ENCODE results near the gene SMAD3. TPM values are rescaled to one million over a fixed set of nuclear protein-coding genes. Genes with fewer than 3 reads are reported as not detected.
A peak's percentile ranks its signal among the peaks of the same experiment; 100 is the strongest.

The SMAD3 gene
- total and polyA plus RNA-seq, 2 of the 4 experiments (the other 2 are of a cell fraction): 71.0 to 177 TPM

- dilution Hi-C loops (cut with HindIII; ENCODE audit: low sequenced_read_pairs, unreplicated experiment) (no loop called here), in situ Hi-C loops (cut with MboI; ENCODE audit: low sequenced_read_pairs) (loop anchor here (5.0 to 10.0 kb wide), 2 partner anchors 117 to 366 kb away; no protein-coding TSS in a partner anchor), intact Hi-C loops (cut with micrococcal nuclease) (loop anchor here (5.0 to 10.0 kb wide), 3 partner anchors 58 to 766 kb away; no protein-coding TSS in a partner anchor)
- H4K91ac ChIP-seq (ENCODE audit: insufficient read depth, low read depth, low read length): peak overlapping the region; percentile 79
- peaks cover 28% of the 10 kb centered on the region for H3K36me3 ChIP-seq (ENCODE audit: control insufficient read depth, insufficient read depth, low read length)
- H3K4me2 ChIP-seq (ENCODE audit: low read depth, low read length): peak overlapping the region; percentile 97
- H4K20me1 ChIP-seq (ENCODE audit: insufficient read depth, low read length): peaks cover 76% of the 10 kb centered on the region
- H3K4me1 ChIP-seq (ENCODE audit: control insufficient read depth, insufficient read depth, low read length): peaks cover 20% of the 10 kb centered on the region
- peak overlapping the region; percentile 92 for H3K27ac ChIP-seq (ENCODE audit: insufficient read depth, low read length)
- peak; percentile 63 for DNase-seq
- no peaks in the 10 kb centered on the region for H3K27me3 ChIP-seq (ENCODE audit: control insufficient read depth, insufficient read depth, low read length)
- H3K4me3 ChIP-seq (ENCODE audit: insufficient read depth, low read depth, low read length): peak overlapping the region; percentile 96
- ChIA-PET CTCF (interaction anchor here (0.6 to 1.1 kb wide), 4 partner anchors 13 to 531 kb away, joined by 3 to 9 read pairs (median 3); no protein-coding TSS in a partner anchor), POLR2A (ENCODE audit: unreplicated experiment) (interaction anchor here (0.5 to 1.0 kb wide), 4 partner anchors 11 to 260 kb away, joined by 3 to 5 read pairs (median 4); no protein-coding TSS in a partner anchor)
- H4K8ac ChIP-seq (ENCODE audit: low read depth in 2 of 2, low read length in 2 of 2): peak overlapping the region; percentile 25 to 44; a peak in 2 of 4 replicates
- H3K9ac ChIP-seq (ENCODE audit: low read depth, low read length): peak overlapping the region; percentile 94
- no CpG with 5 or more reads among the region's 6 CpGs for WGBS, 2 experiments (ENCODE audit: extremely low coverage in 2 of 2, insufficient read length in 1 of 2)
- peak overlapping the region; percentile 83 for H3K23ac ChIP-seq (ENCODE audit: low read depth, low read length)
- H2AK5ac ChIP-seq (ENCODE audit: low read depth, low read length): peak overlapping the region; percentile 69
- H3K9me3 ChIP-seq (ENCODE audit: control insufficient read depth, insufficient read depth, low read length): no peaks in the 10 kb centered on the region
- 0 out of 3 replicates have a peak overlapping the region, but pooled peaks have one; percentile 27 for H2BK15ac ChIP-seq (ENCODE audit: low read depth, low read length)
- peak overlapping the region; percentile 62 for H2AK9ac ChIP-seq (replicated peaks; ENCODE audit: low read depth, low read length, poor library complexity)
- H3K18ac ChIP-seq (ENCODE audit: low read depth, low read length): peak overlapping the region; percentile 73
- ATAC-seq (ENCODE audit: low read depth): no peak; the same call in 1 of the 2 replicates
- H3K79me1 ChIP-seq (ENCODE audit: low read depth in 1 of 2, low read length in 2 of 2): peaks cover 0 to 33% of the 10 kb centered on the region in 2 experiments; a peak in 2 of 4 replicates
- H3K56ac ChIP-seq (ENCODE audit: extremely low read depth, insufficient read depth, low read length): peak overlapping the region; percentile 89
- peak overlapping the region; percentile 84 for H2BK5ac ChIP-seq (ENCODE audit: low read depth, low read length, poor library complexity, severe bottlenecking)
- BruUV-seq (replicated peaks): TSS peak; percentile 0
- H4K5ac ChIP-seq (ENCODE audit: low read depth, low read length): peak overlapping the region; percentile 34
- H2AFZ ChIP-seq (replicated peaks; ENCODE audit: low read length, poor library complexity): no peak overlapping the region
- peak overlapping the region; percentile 89 for H3K4ac ChIP-seq (ENCODE audit: low read depth, low read length)
- H3K14ac ChIP-seq (replicated peaks; ENCODE audit: low read depth, low read length): peak overlapping the region; percentile 88
- peak overlapping the region; percentile 11; the same call in 1 of the 2 replicates for H2BK20ac ChIP-seq (ENCODE audit: low read depth, low read length)
- H2BK120ac ChIP-seq (ENCODE audit: low read depth, low read length): peak overlapping the region; percentile 80
- H3K9me1 ChIP-seq (ENCODE audit: insufficient read depth, low read length): peaks cover 16% of the 10 kb centered on the region
- TF ChIP-seq RCOR1 (IDR thresholded peaks at IDR 0.05; ENCODE audit: insufficient replicate concordance, low read length) (no peak), CEBPB (IDR thresholded peaks at IDR 0.05; ENCODE audit: low read depth, low read length) (peak; percentile 21; the same call in 1 of the 2 replicates), POLR2A (IDR thresholded peaks at IDR 0.05; ENCODE audit: low read depth, low read length) (0 out of 2 replicates have a peak, but pooled peaks have one; percentile 1), RAD21 (IDR thresholded peaks at IDR 0.05; ENCODE audit: low read length) (no peak), MXI1 (IDR thresholded peaks at IDR 0.05; ENCODE audit: borderline replicate concordance, low read depth, low read length) (peak; percentile 40; the same call in 1 of the 2 replicates), CHD1 (IDR thresholded peaks at IDR 0.05; ENCODE audit: low read depth, low read length) (no peak), FOS (IDR thresholded peaks at IDR 0.05; ENCODE audit: low read depth, low read length) (no peak), ELK1 (IDR thresholded peaks at IDR 0.05; ENCODE audit: borderline replicate concordance, low read depth, low read length) (no peak), RFX5 (IDR thresholded peaks at IDR 0.05; ENCODE audit: low read depth, low read length) (no peak), MAFK (IDR thresholded peaks at IDR 0.05; ENCODE audit: low read depth, low read length) (0 out of 2 replicates have a peak, but pooled peaks have one; percentile 3), BHLHE40 (IDR thresholded peaks at IDR 0.05; ENCODE audit: low read depth, low read length) (no peak), SMC3 (IDR thresholded peaks at IDR 0.05; ENCODE audit: low read depth, low read length) (no peak), NFE2L2 (IDR thresholded peaks at IDR 0.05; ENCODE audit: low read depth, low read length) (no peak)
- TF ChIP-seq, protein P1, sequence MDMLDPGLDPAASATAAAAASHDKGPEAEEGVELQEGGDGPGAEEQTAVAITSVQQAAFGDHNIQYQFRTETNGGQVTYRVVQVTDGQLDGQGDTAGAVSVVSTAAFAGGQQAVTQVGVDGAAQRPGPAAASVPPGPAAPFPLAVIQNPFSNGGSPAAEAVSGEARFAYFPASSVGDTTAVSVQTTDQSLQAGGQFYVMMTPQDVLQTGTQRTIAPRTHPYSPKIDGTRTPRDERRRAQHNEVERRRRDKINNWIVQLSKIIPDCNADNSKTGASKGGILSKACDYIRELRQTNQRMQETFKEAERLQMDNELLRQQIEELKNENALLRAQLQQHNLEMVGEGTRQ (IDR thresholded peaks at IDR 0.05; ENCODE audit: low read depth, low read length): no peak
Observed at GRCh38 chr15:67068710-67069400, 3.5 kb downstream of the SMAD3 start.
